CD14-positive monocyte (primary cell): ENCODE results near the gene UPF3B. TPM values are rescaled to one million over a fixed set of nuclear protein-coding genes. Genes with fewer than 3 reads are reported as not detected.
A peak's percentile ranks its signal among the peaks of the same experiment; 100 is the strongest.

Source experiments
- DNase-seq, 3 donors: peaks; one replicate each; pipeline ENCODE4 v3.0.0-alpha.2; 2011 to 2022
- H2AFZ ChIP-seq: 2 replicates; pipeline ENCODE4 v1.6.0; 2012; ENCODE audit warnings: mild to moderate bottlenecking, low read depth, low read length, inconsistent platforms; ENCODE audit not compliant: insufficient read depth, poor library complexity, severe bottlenecking
- H3K27ac ChIP-seq, 2 donors: 1 replicate in 1 of 2; 2 replicates in 1 of 2; pipeline ENCODE4 v1.5.1; 2012 to 2013; ENCODE audit warnings: low read length in 2 of 2, control low read depth in 1 of 2, inconsistent platforms in 1 of 2, low read depth in 1 of 2, mild to moderate bottlenecking in 1 of 2
- H3K27me3 ChIP-seq, 2 donors: one replicate each; pipeline versions ENCODE4 v1.6.0 to v1.6.1; 2011 to 2013; ENCODE audit warnings: low read length in 2 of 2; ENCODE audit not compliant: control insufficient read depth in 2 of 2, insufficient read depth in 2 of 2
- H3K36me3 ChIP-seq, 2 donors: replicated peaks in 1 of 2; 1 replicate in 1 of 2; 2 replicates in 1 of 2; pipeline versions ENCODE4 v1.5.1 to v1.6.1; 2012 to 2013; ENCODE audit warnings: low read length in 2 of 2, control low read depth in 1 of 2, inconsistent platforms in 1 of 2, mild to moderate bottlenecking in 1 of 2; ENCODE audit not compliant: insufficient read depth in 2 of 2, control insufficient read depth in 1 of 2
- H3K4me1 ChIP-seq, 2 donors: 1 replicate in 1 of 2; 2 replicates in 1 of 2; pipeline versions ENCODE4 v1.5.1 to v1.6.1; 2012 to 2013; ENCODE audit warnings: low read length in 2 of 2, control low read depth in 1 of 2, inconsistent platforms in 1 of 2, mild to moderate bottlenecking in 1 of 2, moderate library complexity in 1 of 2; ENCODE audit not compliant: insufficient read depth in 2 of 2, control insufficient read depth in 1 of 2
- H3K4me2 ChIP-seq: replicated peaks from 2 replicates; pipeline ENCODE3; 2012; ENCODE audit warnings: low read length, moderate library complexity, mild to moderate bottlenecking; ENCODE audit not compliant: poor library complexity, severe bottlenecking; ENCODE audit errors: extremely low read depth
- H3K4me3 ChIP-seq, 3 experiments: fragments of 200-600 bp in 1 of 3; sonication (generic) in 1 of 3; replicated peaks in 1 of 3; 1 replicate in 2 of 3; 2 replicates in 1 of 3; pipeline ENCODE4 v1.5.1; 2011 to 2013; ENCODE audit warnings: low read length in 3 of 3, mild to moderate bottlenecking in 3 of 3, control low read depth in 2 of 3, low read depth in 2 of 3, inconsistent platforms in 1 of 3, moderate library complexity in 1 of 3
- H3K79me2 ChIP-seq: 2 replicates; pipeline ENCODE4 v1.6.0; 2012; ENCODE audit warnings: mild to moderate bottlenecking, control low read depth, inconsistent platforms, low read length, moderate library complexity; ENCODE audit not compliant: insufficient read depth
- H3K9ac ChIP-seq: 2 replicates; pipeline ENCODE4 v1.6.0; 2017; ENCODE audit warnings: low read length, mild to moderate bottlenecking; ENCODE audit not compliant: insufficient read depth, poor library complexity, severe bottlenecking
- H3K9me3 ChIP-seq, 2 donors: replicated peaks in 1 of 2; 1 replicate in 1 of 2; 2 replicates in 1 of 2; pipeline versions ENCODE4 v1.5.1 to v1.6.1; 2012 to 2013; ENCODE audit warnings: low read length in 2 of 2, control low read depth in 1 of 2; ENCODE audit not compliant: control insufficient read depth in 1 of 2, insufficient read depth in 1 of 2
- H4K20me1 ChIP-seq: 2 replicates; pipeline ENCODE4 v1.6.0; 2012; ENCODE audit warnings: mild to moderate bottlenecking, low read length, control low read depth, moderate library complexity; ENCODE audit not compliant: insufficient read depth
- H3K27ac Mint-ChIP-seq, 7 donors: one replicate each; pipeline ENCODE4 v1.8.0; 2020; ENCODE audit warnings: mild to moderate bottlenecking in 7 of 7, mixed read lengths in 7 of 7, moderate library complexity in 6 of 7, inconsistent platforms in 2 of 7
- H3K27me3 Mint-ChIP-seq, 3 donors: one replicate each; pipeline ENCODE4 v1.8.0; 2021 to 2022; ENCODE audit warnings: low read depth in 3 of 3, mild to moderate bottlenecking in 3 of 3, mixed read lengths in 3 of 3, moderate library complexity in 3 of 3, inconsistent platforms in 1 of 3
- H3K36me3 Mint-ChIP-seq, 2 donors: one replicate each; pipeline ENCODE4 v1.8.0; 2020; ENCODE audit warnings: mixed read lengths in 2 of 2, inconsistent platforms in 1 of 2, mild to moderate bottlenecking in 1 of 2
- H3K4me1 Mint-ChIP-seq: one replicate; pipeline ENCODE4 v1.8.0; 2020; ENCODE audit warnings: mild to moderate bottlenecking, mixed read lengths
- H3K4me3 Mint-ChIP-seq, 2 donors: one replicate each; pipeline ENCODE4 v1.8.0; 2020; ENCODE audit warnings: mild to moderate bottlenecking in 2 of 2, mixed read lengths in 2 of 2, moderate library complexity in 1 of 2
- H3K9me3 Mint-ChIP-seq, 7 donors: one replicate each; pipeline ENCODE4 v1.8.0; 2020 to 2022; ENCODE audit warnings: mixed read lengths in 7 of 7, mild to moderate bottlenecking in 6 of 7, moderate library complexity in 6 of 7, inconsistent platforms in 2 of 7
- WGBS: methylation state at CpG from one replicate; pipeline ENCODE4 v1.1.5; 2013; ENCODE audit warnings: missing lambda C conversion rate; ENCODE audit not compliant: insufficient coverage; 5-methylcytosine and 5-hydroxymethylcytosine counted together
- intact Hi-C, 2 donors: fragments of 100-400 bp; cut with micrococcal nuclease; formaldehyde crosslinking; loops; one replicate each; pipeline versions ENCODE4 v1.15.0 to v1.15.1; 2023
- polyA plus RNA-seq, 3 donors: library from polyadenylated mRNA; depleted of rRNA in 1 of 3; unstranded in 2 of 3; stranded (reverse) in 1 of 3; fragments of 300-500 nt in 2 of 3; fragments of >200 nt in 1 of 3; fragmentation: Illumina TruSeq in 2 of 3; gene quantifications; 1 replicate in 2 of 3; 2 replicates in 1 of 3; pipeline ENCODE4 v1.2.3, GENCODE V29; 2012 to 2021
- TF ChIP-seq, protein P1 (sequence below): fragments of 200-600 bp; IDR thresholded peaks from one replicate; pipeline ENCODE4 v1.8.0; 2022; ENCODE audit warnings: antibody characterized with exemption, mild to moderate bottlenecking

Gene UPF3B
- polyA plus RNA-seq, 3 donors: 2.1 to 4.2 (median 2.5) TPM

DNA sequence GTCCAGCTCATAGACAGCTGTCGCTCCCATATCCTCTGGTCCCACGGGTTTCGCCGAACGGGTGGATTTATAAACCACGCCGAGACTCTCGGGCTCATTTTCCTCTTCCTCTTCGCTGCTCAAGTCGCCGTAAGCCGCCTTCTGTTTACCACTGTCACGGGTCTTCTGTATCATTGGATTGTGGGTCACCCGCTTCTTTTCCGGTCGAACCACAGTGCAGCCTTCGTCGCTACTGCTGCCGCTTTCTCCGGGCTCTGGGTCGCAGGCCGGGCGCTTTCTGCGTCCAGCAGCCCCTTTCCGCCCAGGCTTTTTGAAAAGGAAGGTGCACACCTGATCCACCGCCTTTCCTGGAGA, 18.5 kb upstream of the UPF3B start:
- Mint-ChIP-seq H3K36me3 (peaks cover 4 to 6% of the 10 kb centered on the region in 2 donors), H3K4me3 (peak overlapping the region; percentile 90 to 99), H3K27ac (peak overlapping the region; percentile 94 to 99 (median 97)), H3K27me3 (peaks cover 0 to 16% (median 0%) of the 10 kb centered on the region in 3 donors), H3K4me1 (peaks cover 21% of the 10 kb centered on the region), H3K9me3 (peaks cover 0 to 11% (median 0%) of the 10 kb centered on the region in 7 donors)
- Histone ChIP-seq H4K20me1 (no peaks in the 10 kb centered on the region), H3K27ac (peak overlapping the region; percentile 93 to 96), H3K9ac (peak overlapping the region; percentile 80), H3K4me3 (peak overlapping the region; percentile 84 to 94 (median 87)), H3K4me2 (peak overlapping the region; percentile 82), H3K79me2 (peaks cover 52% of the 10 kb centered on the region), H3K9me3 (no peaks in the 10 kb centered on the region), H2AFZ (peak overlapping the region; percentile 77), H3K36me3 (peaks cover 13 to 15% of the 10 kb centered on the region in 2 donors), H3K4me1 (peaks cover 11 to 21% of the 10 kb centered on the region in 2 donors), H3K27me3 (no peaks in the 10 kb centered on the region)
- TF ChIP-seq, protein P1, sequence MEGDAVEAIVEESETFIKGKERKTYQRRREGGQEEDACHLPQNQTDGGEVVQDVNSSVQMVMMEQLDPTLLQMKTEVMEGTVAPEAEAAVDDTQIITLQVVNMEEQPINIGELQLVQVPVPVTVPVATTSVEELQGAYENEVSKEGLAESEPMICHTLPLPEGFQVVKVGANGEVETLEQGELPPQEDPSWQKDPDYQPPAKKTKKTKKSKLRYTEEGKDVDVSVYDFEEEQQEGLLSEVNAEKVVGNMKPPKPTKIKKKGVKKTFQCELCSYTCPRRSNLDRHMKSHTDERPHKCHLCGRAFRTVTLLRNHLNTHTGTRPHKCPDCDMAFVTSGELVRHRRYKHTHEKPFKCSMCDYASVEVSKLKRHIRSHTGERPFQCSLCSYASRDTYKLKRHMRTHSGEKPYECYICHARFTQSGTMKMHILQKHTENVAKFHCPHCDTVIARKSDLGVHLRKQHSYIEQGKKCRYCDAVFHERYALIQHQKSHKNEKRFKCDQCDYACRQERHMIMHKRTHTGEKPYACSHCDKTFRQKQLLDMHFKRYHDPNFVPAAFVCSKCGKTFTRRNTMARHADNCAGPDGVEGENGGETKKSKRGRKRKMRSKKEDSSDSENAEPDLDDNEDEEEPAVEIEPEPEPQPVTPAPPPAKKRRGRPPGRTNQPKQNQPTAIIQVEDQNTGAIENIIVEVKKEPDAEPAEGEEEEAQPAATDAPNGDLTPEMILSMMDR: no peak
- WGBS: 0% methylated on average over 16 of the region's 26 CpGs
- DNase-seq: peak; percentile 9 to 60 (median 51)
- intact Hi-C loops: loop anchor here in 1 of 2 donors (10.0 kb wide), 1 partner anchor 76 kb away; the partner anchor contains the start of gene RPL39

DNA sequence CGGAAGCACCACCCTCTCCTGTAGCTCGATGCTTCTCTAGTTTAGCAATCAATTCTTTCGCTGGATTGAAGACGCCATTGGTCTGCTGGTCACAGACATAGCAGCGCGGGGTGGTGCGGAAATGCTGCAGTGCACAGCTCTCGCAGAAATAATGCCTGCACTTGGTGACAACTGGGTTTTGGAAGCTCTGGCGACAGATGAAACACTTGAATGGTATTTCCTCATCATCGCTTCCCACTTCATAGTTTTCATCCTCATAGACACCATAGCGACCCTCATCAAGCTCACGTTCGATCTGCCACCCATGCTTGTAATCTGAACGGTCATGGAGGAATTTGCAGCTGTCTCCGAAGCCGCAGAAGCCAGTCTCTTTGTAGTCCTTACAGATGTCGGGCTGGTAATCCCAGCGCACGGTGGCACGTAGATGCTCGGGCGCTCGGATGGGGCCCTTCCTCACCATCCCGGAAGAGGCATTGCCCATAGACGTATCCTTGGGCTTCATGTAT, 17.9 kb upstream of the UPF3B start:
- Histone ChIP-seq H3K27me3 (no peaks in the 10 kb centered on the region), H3K36me3 (peaks cover 9 to 10% of the 10 kb centered on the region in 2 donors), H3K4me3 (peak overlapping the region; percentile 84 to 94 (median 87)), H3K4me2 (peak overlapping the region; percentile 82), H4K20me1 (no peaks in the 10 kb centered on the region), H3K9ac (peak overlapping the region; percentile 80), H3K9me3 (no peaks in the 10 kb centered on the region), H3K27ac (peak overlapping the region; percentile 93 to 96), H3K79me2 (peaks cover 50% of the 10 kb centered on the region), H3K4me1 (peaks cover 11 to 21% of the 10 kb centered on the region in 2 donors), H2AFZ (peak overlapping the region; percentile 77)
- H3K27me3 Mint-ChIP-seq: peaks cover 0 to 16% (median 0%) of the 10 kb centered on the region in 3 donors
- peak overlapping the region; percentile 90 to 99 for H3K4me3 Mint-ChIP-seq
- H3K36me3 Mint-ChIP-seq: peaks cover 0 to under 1% of the 10 kb centered on the region in 2 donors
- TF ChIP-seq, protein P1: no peak
- peaks cover 0 to 11% (median 0%) of the 10 kb centered on the region in 7 donors for H3K9me3 Mint-ChIP-seq
- DNase-seq: peak; percentile 20 to 36 (median 26)
- 0% methylated on average over 8 of the region's 25 CpGs for WGBS
- intact Hi-C loops: loop anchor here in 1 of 2 donors (10.0 kb wide), 1 partner anchor 76 kb away; the partner anchor contains the start of gene RPL39
- H3K4me1 Mint-ChIP-seq: peaks cover 21% of the 10 kb centered on the region
- peak overlapping the region; percentile 94 to 99 (median 97) for H3K27ac Mint-ChIP-seq
